Gastrocnemius medialis (tissue), 4 donors: ENCODE measurements around the gene B3GNT3.

Experiments
- POLR2A ChIP-seq, 2 donors: fragments of 450-650 bp; IDR thresholded peaks; one replicate each; pipeline ENCODE4 v1.6.1; 2017; ENCODE audit warnings: antibody characterized with exemption in 2 of 2, mild to moderate bottlenecking in 2 of 2, moderate library complexity in 2 of 2
- TF ChIP-seq, protein P1 (sequence below), 5 experiments: fragments of 450-650 bp in 3 of 5; fragments of 200-600 bp in 2 of 5; sonication (generic) in 2 of 5; IDR thresholded peaks in 4 of 5; conservative IDR thresholded peaks in 1 of 5; 1 replicate in 4 of 5; 2 replicates in 1 of 5; pipeline ENCODE4 v1.5.1; 2016 to 2019; ENCODE audit warnings: antibody characterized with exemption in 5 of 5, mild to moderate bottlenecking in 3 of 5, moderate library complexity in 3 of 5

DNA sequence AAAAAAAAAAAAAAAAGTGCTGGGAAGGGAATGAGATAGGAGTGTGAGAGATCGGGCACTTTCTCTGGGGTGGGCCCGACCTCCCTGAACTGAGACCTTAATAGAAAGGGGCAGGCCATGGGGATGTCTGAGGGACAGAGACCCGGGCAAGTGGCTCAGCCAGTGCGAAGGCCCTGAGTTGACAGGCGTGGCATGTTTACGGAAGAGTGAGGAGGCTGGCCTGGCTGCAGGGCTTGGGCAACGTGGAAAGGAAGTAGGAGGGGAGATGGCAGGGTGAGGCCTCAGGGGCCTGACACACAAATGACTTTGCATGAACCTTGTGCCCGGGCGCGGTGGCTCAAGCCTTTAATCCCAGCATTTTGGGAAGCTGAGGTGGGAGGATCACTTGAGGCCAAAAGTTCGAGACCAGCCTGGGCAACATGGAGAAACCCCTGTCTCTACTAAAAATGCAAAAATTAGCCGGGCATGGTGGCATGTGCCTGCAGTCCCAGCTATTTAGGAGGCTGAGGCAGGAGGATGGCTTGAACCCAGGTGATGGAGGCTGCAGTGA, 29.8 kb upstream of the B3GNT3 start:
- TF ChIP-seq, protein P1, sequence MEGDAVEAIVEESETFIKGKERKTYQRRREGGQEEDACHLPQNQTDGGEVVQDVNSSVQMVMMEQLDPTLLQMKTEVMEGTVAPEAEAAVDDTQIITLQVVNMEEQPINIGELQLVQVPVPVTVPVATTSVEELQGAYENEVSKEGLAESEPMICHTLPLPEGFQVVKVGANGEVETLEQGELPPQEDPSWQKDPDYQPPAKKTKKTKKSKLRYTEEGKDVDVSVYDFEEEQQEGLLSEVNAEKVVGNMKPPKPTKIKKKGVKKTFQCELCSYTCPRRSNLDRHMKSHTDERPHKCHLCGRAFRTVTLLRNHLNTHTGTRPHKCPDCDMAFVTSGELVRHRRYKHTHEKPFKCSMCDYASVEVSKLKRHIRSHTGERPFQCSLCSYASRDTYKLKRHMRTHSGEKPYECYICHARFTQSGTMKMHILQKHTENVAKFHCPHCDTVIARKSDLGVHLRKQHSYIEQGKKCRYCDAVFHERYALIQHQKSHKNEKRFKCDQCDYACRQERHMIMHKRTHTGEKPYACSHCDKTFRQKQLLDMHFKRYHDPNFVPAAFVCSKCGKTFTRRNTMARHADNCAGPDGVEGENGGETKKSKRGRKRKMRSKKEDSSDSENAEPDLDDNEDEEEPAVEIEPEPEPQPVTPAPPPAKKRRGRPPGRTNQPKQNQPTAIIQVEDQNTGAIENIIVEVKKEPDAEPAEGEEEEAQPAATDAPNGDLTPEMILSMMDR (IDR thresholded peaks at IDR 0.05 in 4 of 5, conservative IDR thresholded peaks at IDR 0.05 in 1 of 5) = no peak
- TF ChIP-seq POLR2A (IDR thresholded peaks at IDR 0.05) = no peak
